PC-3 (cell line): ENCODE data around the gene HERC3.

ENCODE experiments used
- CTCF ChIP-seq: fragments of 300-600 bp; sonication (generic); conservative IDR thresholded peaks from 2 replicates; pipeline ENCODE4 v1.5.1; 2017; ENCODE audit warnings: antibody characterized with exemption, low read depth, mild to moderate bottlenecking, low read length
- EZH2 ChIP-seq: fragments of 300-600 bp; sonication (generic); IDR thresholded peaks from one replicate; pipeline ENCODE4 v1.6.1; 2017; ENCODE audit warnings: antibody characterized with exemption, mild to moderate bottlenecking, low read length; ENCODE audit not compliant: unreplicated experiment
- EZH2phosphoT487 ChIP-seq: fragments of 300-600 bp; sonication (generic); IDR thresholded peaks from 2 replicates; pipeline ENCODE4 v1.6.1; 2018; ENCODE audit warnings: mild to moderate bottlenecking, antibody characterized with exemption, low read length, borderline replicate concordance

GRCh38 chr4:88573276-88573980 lies 18.9 kb upstream of the HERC3 start:
- TF ChIP-seq CTCF: no peak
- TF ChIP-seq EZH2phosphoT487: no peak
- TF ChIP-seq EZH2: no peak
